Measurements from ENCODE around the gene JPH2.

JPH2 gene

DNA sequence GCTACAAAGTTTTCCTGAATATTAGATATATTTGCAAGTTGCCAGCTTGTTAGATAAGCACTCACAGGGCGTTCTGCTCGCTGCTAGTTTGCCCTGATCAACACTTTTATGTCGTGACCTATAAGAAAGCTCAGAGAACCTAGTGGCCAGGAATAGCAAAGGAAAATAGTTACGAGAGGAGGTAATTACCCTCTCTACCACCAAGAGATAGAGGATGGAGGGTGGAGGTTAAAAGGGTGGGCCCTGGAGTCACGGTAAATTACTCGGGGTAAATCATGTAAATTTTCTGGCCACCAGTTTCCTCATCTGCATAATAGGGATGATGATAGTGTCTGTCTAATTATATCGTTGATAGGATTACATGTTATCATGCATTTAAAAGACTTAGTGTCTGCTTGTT is 87.2 kb downstream of the JPH2 start:
- no peak for DNase-seq (ENCODE audit: low spot score)

DNA sequence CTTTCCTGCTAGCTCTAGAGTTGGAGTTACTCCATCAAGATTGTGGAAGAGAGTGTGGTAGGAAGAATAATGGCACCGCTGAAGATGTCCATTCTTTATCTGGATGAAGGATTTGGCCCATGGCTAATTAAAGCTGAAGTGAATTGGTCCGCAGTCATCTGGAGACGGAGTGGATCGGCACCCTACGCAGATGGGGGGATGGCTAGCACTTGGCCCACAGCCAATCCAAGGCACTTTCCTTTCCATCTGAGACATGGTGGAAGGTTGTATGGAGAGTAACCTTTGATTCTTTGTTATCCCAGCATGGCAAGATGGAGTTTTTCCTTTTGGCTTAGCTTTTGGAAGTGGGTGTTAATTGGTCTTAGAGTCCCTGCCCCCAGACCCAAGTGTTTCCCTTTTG is 88.3 kb downstream of the JPH2 start:
- DNase-seq (ENCODE audit: low spot score): no peak

DNA sequence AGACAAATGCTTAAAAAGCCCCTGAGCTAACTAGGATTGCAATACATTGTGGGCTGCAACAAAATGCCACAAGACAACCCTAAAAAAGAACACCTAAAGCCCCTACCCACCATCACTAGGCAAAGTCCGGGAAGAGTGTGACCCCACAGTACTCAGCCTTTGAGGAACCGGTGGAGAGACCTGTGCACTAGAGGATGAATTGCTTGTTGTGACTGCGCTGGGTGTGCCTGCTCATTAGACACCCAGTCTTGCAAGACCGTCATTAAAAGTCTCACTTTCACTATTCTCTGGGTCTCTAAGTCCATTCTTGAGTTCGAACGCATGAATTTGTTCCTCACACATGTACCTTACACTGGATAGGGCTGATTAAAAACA is 88.7 kb downstream of the JPH2 start:
- no peak for DNase-seq (ENCODE audit: low spot score)

DNA sequence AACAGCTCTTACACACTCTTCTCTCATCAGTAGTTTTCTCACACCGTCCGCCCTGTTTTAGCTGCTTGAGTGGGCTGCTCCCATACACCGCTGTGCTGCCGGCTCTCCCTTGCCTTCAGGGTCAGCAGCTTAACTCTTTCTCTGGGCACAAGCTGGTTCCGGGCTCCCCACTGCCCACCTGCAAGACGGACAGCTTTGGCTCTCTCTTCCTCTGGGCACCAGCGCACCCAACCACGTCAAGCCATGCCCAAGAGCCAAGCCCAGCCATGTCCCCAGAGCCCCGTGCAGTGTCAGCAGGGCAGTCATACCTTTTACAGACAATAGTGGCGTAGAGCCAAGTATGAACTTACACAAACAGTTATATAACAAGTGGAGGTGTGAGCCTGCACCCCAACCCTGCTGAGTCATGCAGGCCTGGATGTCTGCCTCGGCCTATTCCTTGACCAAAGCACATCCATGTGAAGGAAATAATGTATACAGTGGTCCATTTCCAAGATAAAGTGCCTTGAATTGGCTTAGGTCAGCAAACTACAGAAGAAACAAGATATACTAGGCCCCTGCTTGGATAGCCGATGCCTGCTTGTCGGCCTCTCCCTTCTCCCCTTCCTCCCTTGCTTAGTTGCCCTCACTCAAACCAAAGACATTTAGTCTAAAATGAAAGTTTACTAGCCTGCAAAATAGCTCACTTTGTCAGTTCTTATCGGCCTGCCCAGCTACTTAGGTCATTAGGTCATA is 89.3 kb downstream of the JPH2 start:
- DNase-seq (ENCODE audit: low spot score): no peak

DNA sequence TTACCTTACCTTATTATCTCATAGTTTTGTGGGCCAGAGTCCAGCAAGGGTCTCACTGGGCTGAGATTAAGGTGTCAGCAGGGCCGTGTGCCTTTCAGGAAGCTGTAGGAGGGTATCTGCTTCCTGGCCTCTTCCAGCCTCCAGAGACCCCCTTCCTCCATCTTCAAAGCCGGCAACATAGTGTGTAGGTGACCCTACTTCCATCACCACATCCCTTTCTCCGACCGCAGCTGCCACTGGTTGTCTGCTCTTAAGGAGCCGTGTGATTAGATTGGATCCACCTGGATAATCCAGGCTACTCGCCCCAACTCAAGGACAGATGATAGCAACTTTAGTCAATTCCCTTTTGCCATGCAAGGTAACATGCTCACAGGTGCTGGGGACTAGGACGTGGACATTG is 91.2 kb downstream of the JPH2 start:
- DNase-seq (ENCODE audit: low spot score): no peak

DNA sequence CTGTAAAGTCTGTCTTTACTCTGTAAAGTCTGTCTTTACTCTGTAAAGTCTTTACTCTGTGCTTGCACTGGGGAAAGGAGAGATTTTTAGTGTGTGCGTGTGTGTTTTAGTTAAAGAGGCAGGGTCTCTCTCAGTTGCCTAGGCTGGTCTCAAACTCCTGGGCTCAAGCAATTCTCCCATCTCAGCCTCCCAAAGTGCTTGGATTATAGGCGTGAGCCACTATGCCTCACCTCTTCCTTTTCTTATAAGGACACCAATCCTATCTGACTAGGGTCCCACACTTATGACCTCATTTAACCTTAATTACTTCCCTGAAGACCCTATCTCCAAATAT is 93.8 kb downstream of the JPH2 start:
- DNase-seq (ENCODE audit: low spot score): no peak

DNA sequence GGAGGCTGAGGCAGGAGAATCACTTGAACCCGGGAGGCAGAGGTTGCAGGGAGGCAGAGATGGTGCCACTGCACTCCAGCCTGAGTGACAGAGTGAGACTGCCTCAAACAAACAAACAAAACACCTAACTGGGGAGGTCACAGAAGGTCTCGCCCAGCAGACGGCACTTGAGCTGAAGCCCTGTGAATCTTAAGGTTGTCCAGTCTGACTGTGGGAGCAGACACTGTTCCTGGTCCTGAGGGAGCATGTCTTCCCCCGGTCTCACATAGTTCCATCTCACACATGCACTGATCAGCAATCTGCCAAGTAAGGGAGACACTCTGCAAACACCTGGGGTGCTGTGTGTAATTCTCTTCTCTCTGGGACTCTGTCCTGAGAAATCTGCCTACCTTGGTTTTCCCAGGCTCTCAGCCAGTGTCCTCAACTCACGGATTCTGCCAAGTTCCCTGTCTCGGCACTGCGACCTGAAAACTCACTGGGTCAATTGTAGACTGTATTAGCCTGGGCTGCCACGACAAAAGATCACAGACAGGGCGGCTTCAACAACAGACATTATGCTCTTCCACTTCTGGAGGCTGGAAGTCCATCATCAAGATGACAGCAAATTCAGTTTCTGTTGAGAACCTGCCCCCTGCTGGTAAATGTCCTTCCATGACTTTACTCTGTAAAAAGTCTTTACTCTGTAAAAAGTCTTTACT is 94.3 kb downstream of the JPH2 start:
- no peak for DNase-seq (ENCODE audit: low spot score)

DNA sequence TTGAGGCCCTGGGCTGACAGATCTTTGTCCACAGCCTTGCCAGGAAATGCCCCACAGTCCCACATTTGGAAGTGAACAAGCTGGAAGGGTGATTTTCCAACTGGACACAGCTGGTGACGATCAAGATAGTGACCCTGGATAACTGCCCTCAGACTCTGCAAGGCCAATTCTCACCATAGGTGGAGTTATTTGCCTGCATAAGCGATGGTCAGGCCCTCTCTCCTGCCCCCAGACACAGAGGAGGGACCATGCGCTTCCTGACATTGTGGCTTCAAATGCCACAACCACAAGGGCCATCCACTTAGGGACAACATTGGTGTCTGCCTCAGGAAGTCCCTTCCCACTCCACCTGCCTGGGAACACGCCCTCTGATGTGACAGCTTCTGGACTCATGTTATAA is 96.0 kb downstream of the JPH2 start:
- no peak for DNase-seq (ENCODE audit: low spot score)

DNA sequence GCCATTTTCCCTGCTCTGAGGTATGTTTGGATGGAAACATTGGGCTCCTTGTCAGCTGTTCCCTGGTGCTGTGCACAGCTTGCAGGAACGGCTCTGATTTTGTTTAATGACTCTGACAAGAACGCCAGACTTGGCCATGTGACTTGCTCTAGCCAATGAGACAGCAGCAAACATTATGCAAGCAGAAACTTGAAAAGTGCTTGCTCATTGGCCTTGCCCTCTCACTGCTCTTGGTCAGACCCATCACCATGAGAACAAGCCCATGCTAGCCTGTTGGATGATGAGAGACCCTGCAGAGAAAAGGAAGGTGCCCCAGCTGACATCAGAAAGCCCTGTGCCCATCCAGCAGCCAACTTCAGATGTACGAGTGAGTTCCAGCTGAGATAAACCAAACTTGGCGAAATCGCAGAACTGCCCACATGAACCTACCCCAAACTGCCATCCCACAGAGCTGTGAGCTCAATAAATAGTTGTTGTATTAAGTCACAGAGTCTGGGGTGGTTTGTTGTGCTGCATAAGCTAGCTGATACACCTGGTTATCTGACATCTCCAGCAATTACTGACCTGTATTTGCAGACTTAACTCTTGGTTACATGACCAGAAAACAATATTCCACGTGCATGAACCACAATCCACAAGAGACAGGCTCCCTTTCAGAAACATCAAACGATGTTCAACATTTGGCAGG is 96.9 kb downstream of the JPH2 start:
- DNase-seq (ENCODE audit: low spot score): no peak

DNA sequence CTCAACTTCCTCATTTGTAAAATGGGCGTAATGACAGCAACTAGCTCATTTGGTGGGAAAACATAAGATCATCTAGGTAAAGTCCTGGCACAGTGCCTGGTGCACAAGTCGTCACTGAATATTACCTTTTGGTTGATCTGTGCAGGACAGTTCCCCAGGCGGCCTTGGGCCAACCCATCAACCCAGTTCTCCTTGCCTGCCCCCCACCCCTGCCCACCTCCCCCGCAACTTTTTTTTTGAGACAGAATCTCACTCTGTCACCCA is 99.2 kb downstream of the JPH2 start:
- DNase-seq (ENCODE audit: low spot score): no peak

DNA sequence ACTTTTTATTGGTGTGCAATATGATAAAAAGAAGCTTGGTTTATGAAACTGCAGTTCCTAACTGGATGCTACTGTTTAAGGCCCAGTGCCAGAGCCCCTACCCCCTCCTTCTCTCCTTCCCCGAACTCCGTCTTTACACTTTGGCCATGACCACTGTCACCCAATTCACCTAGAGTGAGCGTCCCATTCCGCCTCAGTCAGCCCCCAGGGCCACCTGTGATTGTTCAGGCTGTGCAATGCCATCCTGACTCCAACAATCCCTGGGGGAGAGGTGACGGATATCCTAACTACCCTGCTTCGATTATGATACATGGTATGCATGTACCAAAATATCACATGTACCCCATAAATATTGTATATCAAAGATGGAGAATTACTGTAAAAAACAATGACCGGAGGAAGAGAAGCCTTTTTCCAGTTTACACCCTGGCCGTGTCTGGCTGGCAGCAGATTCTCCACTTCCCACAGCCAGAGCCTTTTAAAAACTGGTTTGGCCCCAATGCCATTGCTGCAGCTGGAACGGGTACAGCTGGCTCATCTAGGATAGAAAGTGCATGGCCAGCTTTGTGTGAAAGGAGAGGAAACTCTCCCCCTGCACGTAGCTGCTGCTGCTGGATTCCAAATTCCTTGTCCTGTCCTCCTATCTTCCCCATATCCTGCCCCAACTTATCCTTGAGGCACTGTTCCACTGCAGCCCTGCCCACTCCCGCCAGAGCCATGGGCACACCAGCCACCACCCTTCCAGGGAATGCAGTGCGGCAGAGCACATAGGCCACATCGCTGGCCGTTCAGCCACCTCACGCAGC is 99.7 kb downstream of the JPH2 start:
- no peak for DNase-seq (ENCODE audit: low spot score)

DNA sequence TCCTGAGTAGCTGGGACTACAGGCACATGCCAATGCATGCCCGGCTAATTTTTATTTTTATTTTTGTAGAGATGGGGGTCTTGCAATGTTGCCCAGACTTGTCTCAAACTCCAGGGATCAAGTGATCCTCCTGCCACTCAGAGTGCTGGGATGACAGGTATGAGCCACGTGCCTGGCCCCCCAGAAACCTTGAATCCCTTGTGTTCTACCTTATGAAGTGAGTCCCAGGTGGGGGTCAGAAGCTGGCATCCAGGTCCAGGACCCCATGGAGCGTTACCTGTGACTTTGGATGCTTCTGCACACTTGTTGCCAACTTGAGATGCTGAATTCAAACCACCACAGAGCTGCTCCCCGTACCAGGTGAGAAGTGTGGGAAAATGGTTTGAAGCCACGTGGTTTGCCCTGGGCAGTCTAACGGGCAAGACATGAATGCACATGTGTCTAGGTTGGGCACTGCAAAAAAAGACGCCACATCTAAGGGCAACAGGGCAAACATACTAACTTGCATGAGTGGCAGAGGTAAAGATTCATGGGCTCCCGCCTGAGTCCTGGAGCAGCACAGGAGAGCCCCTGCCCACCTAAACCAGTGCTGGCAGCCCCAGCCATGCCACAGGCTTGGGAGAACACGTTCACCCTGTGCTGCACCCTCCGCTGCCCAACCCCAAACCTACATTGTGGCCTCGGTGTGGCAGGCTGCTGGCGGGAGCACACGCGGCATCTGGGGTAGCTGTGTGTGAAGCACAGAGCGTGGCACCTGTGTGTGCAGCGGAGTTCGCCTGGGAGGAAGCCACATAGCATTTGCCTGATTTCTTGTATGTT is 101.2 kb downstream of the JPH2 start:
- no peak for DNase-seq (ENCODE audit: low spot score)

DNA sequence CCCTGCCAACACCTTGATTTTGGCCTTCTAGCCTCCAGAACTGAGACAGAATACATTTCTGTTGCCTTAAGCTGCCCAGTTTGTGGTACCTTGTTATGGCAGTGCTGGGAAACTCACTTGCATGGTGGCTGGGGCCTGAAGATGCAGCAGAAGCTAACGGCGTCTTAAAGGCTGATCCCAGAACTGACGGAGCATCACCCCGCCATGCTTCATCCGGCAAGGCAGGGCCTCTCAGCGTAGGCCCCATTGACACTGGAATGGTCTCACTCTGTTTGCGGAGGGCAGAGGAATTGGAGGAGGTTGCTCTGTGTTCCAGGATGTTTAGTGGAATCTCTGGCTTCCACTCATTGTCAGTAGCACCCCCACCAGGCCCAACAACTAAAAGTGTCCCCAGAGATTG is 102.1 kb downstream of the JPH2 start:
- no peak for DNase-seq (ENCODE audit: low spot score)

DNA sequence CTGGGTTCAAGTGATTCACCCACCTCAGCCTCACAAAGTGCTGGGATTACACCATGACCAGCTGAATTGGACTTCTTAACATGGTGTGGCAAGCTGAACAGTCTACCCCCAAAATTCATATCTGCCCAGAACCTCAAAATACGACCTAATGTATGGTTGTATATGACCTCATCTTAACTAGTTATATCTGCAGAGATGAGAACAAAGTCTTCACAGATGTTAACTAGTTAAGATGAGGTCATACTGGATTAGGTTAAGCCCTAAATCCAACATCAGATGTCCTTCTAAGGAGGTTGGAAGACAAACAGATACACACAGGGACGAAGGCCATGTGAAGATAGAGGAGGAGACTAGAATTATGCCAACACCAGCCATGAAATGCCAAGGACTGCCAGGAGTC is 102.5 kb downstream of the JPH2 start:
- DNase-seq (ENCODE audit: low spot score): no peak

DNA sequence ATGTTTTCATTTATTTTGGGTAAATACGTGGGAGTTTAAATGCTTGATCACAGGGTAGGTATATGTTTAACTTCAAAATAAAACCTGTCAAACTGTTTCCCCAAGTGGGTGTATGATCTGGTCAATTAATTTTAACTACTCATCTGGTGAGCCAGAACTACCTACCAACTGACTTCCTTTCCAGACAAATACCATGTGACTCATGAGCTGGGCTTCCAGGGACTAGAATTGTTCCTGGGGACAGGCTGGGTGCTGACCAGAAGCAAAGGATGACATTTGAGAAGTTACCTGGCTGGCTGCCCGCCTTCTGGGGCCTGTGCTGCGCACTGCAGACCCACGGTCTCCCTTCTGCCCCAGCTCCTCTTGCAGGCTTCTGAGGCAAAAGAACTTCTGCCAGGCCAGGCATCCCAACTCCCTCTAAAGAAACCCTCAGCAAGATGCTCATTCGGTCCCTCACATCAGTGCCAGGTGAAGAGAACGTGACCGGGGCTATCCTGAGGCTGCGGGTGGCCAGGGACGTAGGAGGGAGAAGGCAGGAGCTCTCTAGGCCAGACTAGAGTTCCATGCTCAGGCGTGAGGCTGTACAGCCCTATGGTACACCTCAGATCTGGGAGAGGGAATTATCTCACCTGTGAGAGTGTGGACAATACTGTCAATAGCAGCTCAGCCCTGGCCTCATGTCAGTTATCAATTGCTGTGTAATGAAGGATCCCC is 103.6 kb downstream of the JPH2 start:
- DNase-seq (ENCODE audit: low spot score): no peak

DNA sequence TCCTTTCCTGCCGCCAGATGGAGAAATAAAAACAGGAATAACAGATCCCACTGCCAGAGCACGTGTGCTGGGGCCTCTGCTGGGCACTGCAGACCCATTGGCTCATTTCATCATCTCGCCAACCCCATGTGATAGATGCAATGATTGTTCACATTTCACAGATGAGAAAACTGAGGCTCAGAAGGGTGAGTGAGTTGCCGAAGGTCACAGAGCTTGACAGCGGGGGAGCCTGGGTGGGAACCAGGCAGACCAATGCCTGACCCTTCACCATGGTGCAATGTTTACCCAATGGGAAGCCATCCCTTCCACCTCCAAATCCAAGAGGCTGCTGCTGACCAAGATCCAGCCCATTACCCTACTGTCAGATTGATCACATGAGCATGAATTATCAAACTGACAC is 105.1 kb downstream of the JPH2 start:
- DNase-seq (ENCODE audit: low spot score): no peak

DNA sequence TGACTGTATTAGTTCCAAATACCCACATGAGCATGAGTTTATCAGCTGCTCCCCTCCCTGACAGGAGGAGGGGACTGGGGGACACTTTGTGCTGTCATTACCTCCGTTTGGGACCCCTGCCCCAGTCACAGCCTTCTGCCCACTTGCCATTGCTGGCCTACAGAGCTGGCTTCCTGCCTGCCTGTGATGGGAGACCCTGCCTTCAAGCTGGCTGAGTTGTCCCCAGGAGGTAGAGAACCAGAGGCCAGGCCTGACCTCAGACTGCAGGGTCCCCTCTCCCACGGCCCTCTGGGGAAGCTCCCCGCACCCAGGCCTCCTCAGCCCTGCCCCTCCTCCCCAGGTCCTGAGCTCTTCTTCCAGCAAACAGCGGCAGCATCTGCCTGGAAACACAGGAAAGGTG is 105.5 kb downstream of the JPH2 start:
- no peak for DNase-seq (ENCODE audit: low spot score)

DNA sequence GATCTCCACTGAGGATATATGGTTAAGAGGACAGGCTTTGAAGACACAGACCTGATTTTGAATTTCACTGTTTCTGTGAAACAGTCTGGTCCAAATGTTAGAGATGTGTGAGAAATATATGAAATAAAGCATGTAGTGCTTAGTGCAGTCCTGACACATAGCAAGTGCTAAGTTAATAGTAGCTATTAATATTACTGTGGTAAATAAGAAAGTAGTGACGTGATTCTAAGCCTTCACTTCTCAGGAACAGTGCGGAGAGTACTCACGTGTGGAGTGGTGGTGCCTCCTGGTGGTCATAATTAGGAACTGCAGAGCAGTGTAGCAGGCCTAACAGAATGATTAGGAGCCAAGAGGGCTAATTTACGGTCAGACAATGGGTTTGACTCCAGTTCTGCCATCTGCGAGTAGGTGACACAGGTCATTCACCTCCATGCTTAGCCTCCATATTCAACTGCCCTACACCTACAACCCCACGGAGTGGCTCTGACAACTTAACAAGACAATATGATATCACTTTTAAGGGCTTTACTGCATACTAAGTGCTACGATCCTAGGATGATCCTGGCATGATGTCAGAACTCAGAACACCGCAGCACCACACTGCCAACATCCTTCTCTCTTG is 106.2 kb downstream of the JPH2 start:
- DNase-seq (ENCODE audit: low spot score): no peak

DNA sequence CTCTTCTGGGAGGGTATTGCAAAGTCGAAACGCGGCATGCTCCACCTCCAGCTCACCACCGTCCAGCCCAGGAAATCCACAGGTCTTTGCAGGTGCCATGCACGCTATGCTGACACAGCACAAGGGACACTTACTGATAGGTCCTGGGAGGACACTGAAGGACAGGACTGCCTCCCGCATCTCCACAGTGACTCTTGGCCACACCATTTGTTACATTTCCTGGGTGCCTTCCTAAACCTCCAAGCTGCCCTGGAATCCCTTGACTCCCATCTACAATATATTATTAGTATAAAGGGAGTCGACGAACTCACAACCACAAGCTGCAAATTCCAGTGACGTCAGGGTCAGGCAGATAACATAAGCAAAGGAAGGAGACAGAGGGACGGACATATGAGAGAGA is 106.9 kb downstream of the JPH2 start:
- peak; percentile 57 for DNase-seq (ENCODE audit: low spot score)

DNA sequence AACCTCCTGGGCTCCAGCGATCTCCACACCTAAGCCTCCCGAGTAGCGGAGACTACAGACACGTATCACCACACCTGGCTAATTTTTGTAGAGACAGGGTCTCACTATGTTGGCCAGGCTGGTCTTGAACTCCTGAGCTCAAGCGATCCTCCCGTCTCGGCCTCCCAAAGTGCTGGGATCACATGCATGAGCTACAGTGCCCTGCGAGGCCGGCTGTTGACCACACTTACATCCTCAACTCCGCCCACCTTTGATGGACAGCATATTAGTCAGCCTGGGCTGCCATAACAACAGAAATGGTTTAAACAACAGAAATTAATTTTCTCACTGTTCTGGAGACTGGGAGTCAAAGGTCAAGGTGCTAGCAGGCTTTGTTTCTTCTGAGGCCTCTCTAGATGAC is 107.7 kb downstream of the JPH2 start:
- DNase-seq (ENCODE audit: low spot score): no peak

DNA sequence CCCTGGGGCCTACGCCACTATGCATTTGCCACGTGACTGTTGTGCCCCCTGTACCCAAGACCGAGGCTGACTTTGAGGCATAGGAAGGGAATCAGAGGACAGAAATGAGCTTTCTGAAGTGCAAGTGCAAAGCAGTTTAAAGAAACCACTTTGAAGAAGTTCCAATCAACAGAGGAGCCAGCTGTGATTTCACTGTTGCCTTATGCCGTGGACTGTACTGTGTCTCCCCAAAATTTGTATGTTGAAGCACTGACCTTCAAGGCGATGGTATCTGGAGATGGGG is 111.1 kb downstream of the JPH2 start:
- DNase-seq (ENCODE audit: low spot score): no peak
